ENCODE measurements around the gene ALOX5AP.

The ALOX5AP gene

GRCh38 chr13:30757026-30757742 lies 21.8 kb downstream of the ALOX5AP start:
- no peak overlapping the region for H3K4me3 ChIP-seq (ENCODE audit: low read depth, low read length)
- DNase-seq (ENCODE audit: low read depth): no peak
- TF ChIP-seq CTCF (IDR thresholded peaks at IDR 0.05; ENCODE audit: insufficient read depth, low read depth, low read length, missing control alignments): no peak

- no peak for TF ChIP-seq CTCF (IDR thresholded peaks at IDR 0.05; ENCODE audit: insufficient read depth, low read depth, low read length, missing control alignments)
- H3K4me3 ChIP-seq (ENCODE audit: low read depth, low read length): no peak overlapping the region
- no peak for DNase-seq (ENCODE audit: low read depth)
Observed at GRCh38 chr13:30759748-30760147, 24.4 kb downstream of the ALOX5AP start.

GRCh38 chr13:30762643-30763042 lies 27.3 kb downstream of the ALOX5AP start:
- no peak overlapping the region for H3K4me3 ChIP-seq (ENCODE audit: low read depth, low read length)
- TF ChIP-seq CTCF (IDR thresholded peaks at IDR 0.05; ENCODE audit: insufficient read depth, low read depth, low read length, missing control alignments): no peak
- no peak for DNase-seq (ENCODE audit: low read depth)

- DNase-seq (ENCODE audit: low read depth): no peak
Observed at GRCh38 chr13:30763786-30764413, 28.6 kb downstream of the ALOX5AP start.

GRCh38 chr13:30766231-30766630 lies 30.9 kb downstream of the ALOX5AP start:
- no peak for DNase-seq (ENCODE audit: low read depth)
- TF ChIP-seq CTCF (IDR thresholded peaks at IDR 0.05; ENCODE audit: insufficient read depth, low read depth, low read length, missing control alignments): no peak
- no peak overlapping the region for H3K4me3 ChIP-seq (ENCODE audit: low read depth, low read length)

More at GRCh38 chr13:30763786-30764413, 28.6 kb downstream of the ALOX5AP start:
- no peak for TF ChIP-seq CTCF (IDR thresholded peaks at IDR 0.05; ENCODE audit: insufficient read depth, low read depth, low read length, missing control alignments)
- no peak overlapping the region for H3K4me3 ChIP-seq (ENCODE audit: low read depth, low read length)

- no peak for DNase-seq (ENCODE audit: low read depth)
- no peak overlapping the region for H3K4me3 ChIP-seq (ENCODE audit: low read depth, low read length)
- no peak for TF ChIP-seq CTCF (IDR thresholded peaks at IDR 0.05; ENCODE audit: insufficient read depth, low read depth, low read length, missing control alignments)
Observed at GRCh38 chr13:30770929-30771328, 35.6 kb downstream of the ALOX5AP start.
